ENCODE measurements around the gene DDIAS. TPM values are rescaled to one million over a fixed set of nuclear protein-coding genes. Genes with fewer than 3 reads are reported as not detected.
A peak's percentile ranks its signal among the peaks of the same experiment; 100 is the strongest.
"Not testable (repeated sequence)": the region's sequence is repeated elsewhere in the genome, so short reads cannot be mapped to it uniquely, and the experiment has no call there.

The DDIAS gene
- total RNA-seq, 2 experiments from 2014 or later: 16.9 to 23.5 TPM

GRCh38 chr11:82903843-82904586 is 2.5 kb downstream of the DDIAS start:
- H3K4me1 Mint-ChIP-seq: peaks cover 54% of the 10 kb centered on the region
- H3K4me3 Mint-ChIP-seq: no peak overlapping the region
- no peaks in the 10 kb centered on the region for H3K9me3 Mint-ChIP-seq (ENCODE audit: low read depth)
- no peak for ATAC-seq
- ChIA-PET POLR2A (interaction anchor here (1.0 kb wide), 1 partner anchor 252 kb away, joined by 3 read pairs; no protein-coding TSS in a partner anchor), CTCF (interaction anchor here (0.7 to 2.6 kb wide), 11 partner anchors 12 to 696 kb away, joined by 3 to 14 read pairs (median 3); partner anchors contain the start of gene RAB30)
- DNase-seq: no peak
- H3K36me3 Mint-ChIP-seq (ENCODE audit: low read depth): no peaks in the 10 kb centered on the region
- H3K27me3 Mint-ChIP-seq: no peaks in the 10 kb centered on the region
- peak overlapping the region; percentile 30 for H3K27ac Mint-ChIP-seq
- intact Hi-C loops (cut with DNase I, micrococcal nuclease): loop anchor here in 1 of 2 experiments (5.0 kb wide), 1 partner anchor 73 kb away; no protein-coding TSS in a partner anchor

- Mint-ChIP-seq H3K27ac (no peak overlapping the region), H3K27me3 (no peaks in the 10 kb centered on the region), H3K4me1 (peaks cover 46% of the 10 kb centered on the region), H3K36me3 (ENCODE audit: low read depth) (peaks cover 6% of the 10 kb centered on the region), H3K9me3 (ENCODE audit: low read depth) (no peaks in the 10 kb centered on the region), H3K4me3 (no peak overlapping the region)
- CTCF ChIA-PET: interaction anchor here (0.6 to 1.0 kb wide), 3 partner anchors 20 to 344 kb away, joined by 3 to 9 read pairs (median 3); no protein-coding TSS in a partner anchor
- intact Hi-C loops (cut with DNase I, micrococcal nuclease): loop anchor here (1.0 to 5.0 kb wide), 4 partner anchors 21 to 911 kb away; no protein-coding TSS in a partner anchor
- POLR2A ChIA-PET: no interaction called here
- DNase-seq (no peak), ATAC-seq (no peak)
Observed at GRCh38 chr11:82906236-82906635, 4.7 kb downstream of the DDIAS start.

DNA sequence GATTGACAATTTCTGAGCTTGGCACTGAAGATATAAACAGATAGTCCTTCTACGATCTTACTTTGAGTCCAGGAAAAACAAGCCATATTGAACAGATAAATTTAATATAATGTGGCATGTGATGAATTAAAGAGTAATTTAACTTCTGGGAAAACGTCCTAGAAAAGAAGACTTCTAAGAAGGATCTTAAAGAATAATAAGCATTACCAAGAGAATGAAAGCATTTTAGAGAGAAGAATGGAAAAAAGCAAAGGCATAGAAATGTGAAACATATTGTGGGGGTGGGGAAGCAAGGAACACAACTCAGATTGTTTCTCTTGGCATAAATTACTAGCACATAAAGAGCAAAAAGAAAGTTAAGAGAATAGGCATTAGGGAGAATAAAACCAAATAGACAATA is 5.4 kb downstream of the DDIAS start:
- Mint-ChIP-seq H3K27ac (no peak overlapping the region), H3K9me3 (ENCODE audit: low read depth) (peaks cover 6% of the 10 kb centered on the region), H3K4me1 (peaks cover 46% of the 10 kb centered on the region), H3K4me3 (no peak overlapping the region), H3K27me3 (no peaks in the 10 kb centered on the region), H3K36me3 (ENCODE audit: low read depth) (peaks cover 13% of the 10 kb centered on the region)
- intact Hi-C loops (cut with DNase I, micrococcal nuclease): loop anchor here (1.0 to 5.0 kb wide), 4 partner anchors 20 to 910 kb away; no protein-coding TSS in a partner anchor
- no peak for ATAC-seq
- no peak for DNase-seq
- POLR2A ChIA-PET: no interaction called here
- CTCF ChIA-PET: interaction anchor here (0.6 to 1.1 kb wide), 6 partner anchors 19 to 374 kb away, joined by 3 to 9 read pairs (median 3); no protein-coding TSS in a partner anchor

DNA sequence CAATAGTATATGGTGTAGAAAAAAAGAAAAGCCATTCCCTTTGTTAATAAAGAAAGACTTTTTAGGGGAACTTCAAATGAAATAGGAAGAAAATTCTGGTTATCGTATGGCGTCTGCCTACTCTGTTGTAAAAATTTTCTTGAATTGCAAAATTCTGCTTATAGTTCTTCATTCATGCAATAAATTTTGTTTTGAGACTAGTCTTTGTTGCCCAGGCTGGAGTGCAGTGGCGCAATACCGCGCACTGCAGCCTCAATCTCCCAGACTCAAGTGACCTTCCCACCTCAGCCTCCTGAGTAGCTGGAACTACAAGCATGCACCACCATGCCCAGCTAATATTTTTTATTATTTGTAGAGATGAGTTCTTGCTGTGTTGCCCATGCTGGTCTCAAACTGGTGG is 5.8 kb downstream of the DDIAS start:
- no peak overlapping the region for H3K27ac Mint-ChIP-seq
- peaks cover 14% of the 10 kb centered on the region for H3K36me3 Mint-ChIP-seq (ENCODE audit: low read depth)
- H3K4me1 Mint-ChIP-seq: peaks cover 42% of the 10 kb centered on the region
- DNase-seq: no peak
- no peaks in the 10 kb centered on the region for H3K27me3 Mint-ChIP-seq
- intact Hi-C loops (cut with DNase I, micrococcal nuclease): loop anchor here in 1 of 2 experiments (1.0 to 5.0 kb wide), 2 partner anchors 20 to 910 kb away; no protein-coding TSS in a partner anchor
- ATAC-seq: no peak
- CTCF ChIA-PET: interaction anchor here (0.7 to 2.0 kb wide), 7 partner anchors 19 to 374 kb away, joined by 3 to 9 read pairs (median 3); partner anchors contain the start of gene PCF11
- POLR2A ChIA-PET: no interaction called here
- peaks cover 7% of the 10 kb centered on the region for H3K9me3 Mint-ChIP-seq (ENCODE audit: low read depth)
- no peak overlapping the region for H3K4me3 Mint-ChIP-seq

GRCh38 chr11:82908311-82908710 is 6.8 kb downstream of the DDIAS start:
- peaks cover 22% of the 10 kb centered on the region for H3K36me3 Mint-ChIP-seq (ENCODE audit: low read depth)
- ChIA-PET CTCF (interaction anchor here (1.0 to 2.0 kb wide), 5 partner anchors 19 to 341 kb away, joined by 3 to 7 read pairs (median 3); partner anchors contain the start of gene PCF11), POLR2A (no interaction called here)
- no peak overlapping the region for H3K27ac Mint-ChIP-seq
- peaks cover 33% of the 10 kb centered on the region for H3K4me1 Mint-ChIP-seq
- no peak overlapping the region for H3K4me3 Mint-ChIP-seq
- H3K27me3 Mint-ChIP-seq: no peaks in the 10 kb centered on the region
- intact Hi-C loops (cut with DNase I, micrococcal nuclease): loop anchor here in 1 of 2 experiments (5.0 kb wide), 1 partner anchor 909 kb away; no protein-coding TSS in a partner anchor
- ATAC-seq: no peak
- DNase-seq: no peak
- H3K9me3 Mint-ChIP-seq (ENCODE audit: low read depth): peaks cover 7% of the 10 kb centered on the region

DNA sequence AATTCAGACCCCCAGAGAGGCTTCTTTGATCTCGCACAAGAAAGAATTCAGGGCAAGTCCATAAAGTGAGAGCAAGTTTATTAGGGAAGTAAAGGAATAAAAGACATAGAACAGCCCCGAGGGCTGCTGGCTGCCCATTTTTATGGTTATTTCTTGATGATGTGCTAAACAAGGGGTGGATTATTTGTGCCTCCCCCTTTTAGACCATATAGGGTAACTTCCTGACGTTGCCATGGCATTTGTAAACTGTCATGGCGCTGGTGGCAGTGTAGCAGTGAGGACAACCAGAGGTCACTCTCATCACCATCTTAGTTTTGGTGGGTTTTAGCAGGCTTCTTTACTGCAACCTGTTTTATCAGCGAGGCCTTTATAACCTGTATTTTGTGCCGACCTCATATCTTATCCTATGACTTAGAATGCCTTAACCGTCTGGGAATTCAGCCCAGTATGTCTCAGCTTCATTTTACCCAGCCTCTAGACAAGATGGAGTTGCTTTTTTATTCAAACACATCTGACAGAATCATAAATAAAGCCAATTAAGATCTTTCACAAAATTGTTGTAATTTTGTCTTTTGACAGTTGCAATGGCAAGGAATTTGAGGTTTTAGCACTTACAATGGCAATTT is 7.6 kb downstream of the DDIAS start:
- Mint-ChIP-seq H3K4me1 (peaks cover 25% of the 10 kb centered on the region), H3K9me3 (ENCODE audit: low read depth) (peaks cover 7% of the 10 kb centered on the region), H3K36me3 (ENCODE audit: low read depth) (peaks cover 28% of the 10 kb centered on the region), H3K27me3 (no peaks in the 10 kb centered on the region), H3K27ac (no peak overlapping the region), H3K4me3 (no peak overlapping the region)
- intact Hi-C loops (cut with DNase I, micrococcal nuclease): loop anchor here in 1 of 2 experiments (5.0 kb wide), 1 partner anchor 908 kb away; no protein-coding TSS in a partner anchor
- ChIA-PET POLR2A (interaction anchor here (0.6 kb wide), 1 partner anchor 312 kb away, joined by 3 read pairs; no protein-coding TSS in a partner anchor), CTCF (interaction anchor here (1.4 to 2.0 kb wide), 3 partner anchors 26 to 340 kb away, joined by 3 to 7 read pairs (median 3); partner anchors contain the start of gene PCF11)
- DNase-seq (no peak), ATAC-seq (no peak)

GRCh38 chr11:82919786-82920185 is 18.2 kb downstream of the DDIAS start:
- H3K36me3 Mint-ChIP-seq (ENCODE audit: low read depth): peaks cover 83% of the 10 kb centered on the region
- H3K4me1 Mint-ChIP-seq: peaks cover 41% of the 10 kb centered on the region
- peak overlapping the region; percentile 41 for H3K4me3 Mint-ChIP-seq
- not testable (repeated sequence) for H3K9me3 Mint-ChIP-seq (ENCODE audit: low read depth); H3K27me3 Mint-ChIP-seq; DNase-seq; ATAC-seq
- ChIA-PET POLR2A (interaction anchor here (1.0 kb wide), 1 partner anchor 18 kb away, joined by 6 read pairs; the partner anchor contains the start of gene DDIAS), CTCF (interaction anchor here (0.6 to 1.4 kb wide), 4 partner anchors 9 to 330 kb away, joined by 3 to 4 read pairs (median 3); no protein-coding TSS in a partner anchor)
- intact Hi-C loops (cut with DNase I, micrococcal nuclease): loop anchor here (1.0 to 10.0 kb wide), 3 partner anchors 19 to 55 kb away; partner anchors contain the start of gene PRCP (in 1 of the 2)
- H3K27ac Mint-ChIP-seq: peak overlapping the region; percentile 78

GRCh38 chr11:82920227-82920626 is 18.7 kb downstream of the DDIAS start:
- peak overlapping the region; percentile 78 for H3K27ac Mint-ChIP-seq
- peak overlapping the region; percentile 41 for H3K4me3 Mint-ChIP-seq
- H3K27me3 Mint-ChIP-seq; DNase-seq; ATAC-seq; H3K9me3 Mint-ChIP-seq (ENCODE audit: low read depth): not testable (repeated sequence)
- peaks cover 81% of the 10 kb centered on the region for H3K36me3 Mint-ChIP-seq (ENCODE audit: low read depth)
- POLR2A ChIA-PET: interaction anchor here (1.0 kb wide), 1 partner anchor 19 kb away, joined by 6 read pairs; the partner anchor contains the start of gene DDIAS
- H3K4me1 Mint-ChIP-seq: peaks cover 41% of the 10 kb centered on the region
- CTCF ChIA-PET: interaction anchor here (0.7 to 1.5 kb wide), 4 partner anchors 10 to 247 kb away, joined by 3 to 7 read pairs (median 4); no protein-coding TSS in a partner anchor
- intact Hi-C loops (cut with DNase I, micrococcal nuclease): loop anchor here (1.0 to 10.0 kb wide), 3 partner anchors 20 to 55 kb away; partner anchors contain the start of gene PRCP (in 1 of the 2)

- CTCF ChIA-PET; H3K27me3 Mint-ChIP-seq; H3K4me3 Mint-ChIP-seq; H3K9me3 Mint-ChIP-seq (ENCODE audit: low read depth); ATAC-seq; H3K27ac Mint-ChIP-seq; DNase-seq; POLR2A ChIA-PET: not testable (repeated sequence)
- intact Hi-C loops (cut with DNase I, micrococcal nuclease): loop anchor here in 1 of 2 experiments (5.0 to 10.0 kb wide), 2 partner anchors 40 to 58 kb away; no protein-coding TSS in a partner anchor
- Mint-ChIP-seq H3K4me1 (peaks cover 46% of the 10 kb centered on the region), H3K36me3 (ENCODE audit: low read depth) (peaks cover 64% of the 10 kb centered on the region)
Observed at GRCh38 chr11:82922396-82923173, 21.0 kb downstream of the DDIAS start.

Data from activated CD4-positive, alpha-beta T cell treated with anti-CD3 and anti-CD28 coated beads for 36 hours (primary cell).